Left lung (tissue), 10 donors: ENCODE measurements around the gene WDR20. TPM values are rescaled to one million over a fixed set of nuclear protein-coding genes. Genes with fewer than 3 reads are reported as not detected.

Source experiments
- ATAC-seq: fragments of 200-7000 bp; cut with Tn5 transposase; one replicate; pipeline ENCODE4 v1.9.1; 2020; ENCODE audit warnings: moderate library complexity
- DNase-seq, 4 donors: peaks; one replicate each; pipeline ENCODE4 v3.0.0-alpha.2; 2013 to 2020
- H3K27ac ChIP-seq, 2 donors: fragments of 200-600 bp; sonication (generic) in 1 of 2; one replicate each; pipeline versions ENCODE4 v1.5.0 to v1.8.0; 2020 to 2021
- H3K27me3 ChIP-seq, 2 donors: fragments of 200-600 bp; sonication (generic) in 1 of 2; one replicate each; pipeline versions ENCODE4 v1.5.0 to v1.8.0; 2020 to 2021
- H3K36me3 ChIP-seq, 2 donors: fragments of 200-600 bp; sonication (generic) in 1 of 2; one replicate each; pipeline versions ENCODE4 v1.5.0 to v1.8.0; 2020 to 2021
- H3K4me1 ChIP-seq, 2 donors: fragments of 200-600 bp; one replicate each; pipeline ENCODE4 v1.8.0; 2021
- H3K4me3 ChIP-seq, 2 donors: fragments of 200-600 bp; sonication (generic) in 1 of 2; one replicate each; pipeline versions ENCODE4 v1.5.0 to v1.8.0; 2020 to 2021; ENCODE audit warnings: mild to moderate bottlenecking in 1 of 2
- H3K9me3 ChIP-seq, 2 donors: fragments of 200-600 bp; sonication (generic) in 1 of 2; one replicate each; pipeline versions ENCODE4 v1.5.0 to v1.8.0; 2020 to 2021
- CTCF ChIP-seq, 2 donors: fragments of 200-600 bp; sonication (generic) in 1 of 2; IDR thresholded peaks; one replicate each; pipeline versions ENCODE4 v1.5.0 to v1.8.0; 2021; ENCODE audit warnings: antibody characterized with exemption in 2 of 2
- intact Hi-C, 2 donors: fragments of 100-400 bp; cut with DNase I; formaldehyde crosslinking; loops; one replicate each; pipeline versions ENCODE4 v1.11.2 to v1.14.2; 2022
- polyA plus RNA-seq, 6 donors: library from polyadenylated mRNA; unstranded; fragments of 120-200 nt; gene quantifications; one replicate each; pipeline ENCODE4 v1.2.1, GENCODE V29; 2013; ENCODE audit not compliant: insufficient read length in 6 of 6
- total RNA-seq, 2 donors: library from RNA; stranded (reverse); fragmentation: NEBNext Ultra II Directional; extraction: Animal tissue kit (Norgen Biotek cat#: 25700); gene quantifications; one replicate each; pipeline ENCODE4 v1.2.1, GENCODE V29; 2021
- donor health status: DM: no; HTN: yes; CAD: no.
- donor health status: DM: no; HTN: no; CAD: no.

Gene WDR20
- total and polyA plus RNA-seq, 8 donors: 22.4 to 28.4 (median 26.2) TPM

- H3K27me3 ChIP-seq: no peaks in the 10 kb centered on the region
- TF ChIP-seq CTCF (IDR thresholded peaks at IDR 0.05): no peak
- intact Hi-C loops: no loop called here
- peaks cover 0 to 10% of the 10 kb centered on the region in 2 donors for H3K4me1 ChIP-seq
- no peak overlapping the region for H3K4me3 ChIP-seq
- DNase-seq (peak in 1 of 4 donors; percentile 61), ATAC-seq (no peak)
- H3K9me3 ChIP-seq: no peaks in the 10 kb centered on the region
- no peak overlapping the region for H3K27ac ChIP-seq
- peaks cover 0 to 38% of the 10 kb centered on the region in 2 donors for H3K36me3 ChIP-seq
Measured at GRCh38 chr14:102219316-102219715, 79.6 kb downstream of the WDR20 start.

- intact Hi-C loops: no loop called here
- DNase-seq: peak in 1 of 4 donors; percentile 57
- Histone ChIP-seq H3K4me3 (no peak overlapping the region), H3K9me3 (no peaks in the 10 kb centered on the region), H3K4me1 (peaks cover 0 to 6% of the 10 kb centered on the region in 2 donors), H3K27ac (no peak overlapping the region), H3K36me3 (peaks cover 0 to 38% of the 10 kb centered on the region in 2 donors), H3K27me3 (no peaks in the 10 kb centered on the region)
- ATAC-seq: no peak
- TF ChIP-seq CTCF (IDR thresholded peaks at IDR 0.05): no peak
Measured at GRCh38 chr14:102220031-102220430, 80.3 kb downstream of the WDR20 start.

GRCh38 chr14:102221026-102221425, 81.3 kb downstream of the WDR20 start:
- Histone ChIP-seq H3K27me3 (no peaks in the 10 kb centered on the region), H3K36me3 (peaks cover 0 to 38% of the 10 kb centered on the region in 2 donors), H3K4me3 (no peak overlapping the region), H3K27ac (no peak overlapping the region), H3K4me1 (no peaks in the 10 kb centered on the region), H3K9me3 (no peaks in the 10 kb centered on the region)
- intact Hi-C loops: no loop called here
- ATAC-seq (no peak), DNase-seq (no peak)
- no peak for TF ChIP-seq CTCF (IDR thresholded peaks at IDR 0.05)

- ATAC-seq (no peak), DNase-seq (no peak)
- Histone ChIP-seq H3K4me1 (no peaks in the 10 kb centered on the region), H3K27me3 (no peaks in the 10 kb centered on the region), H3K9me3 (no peaks in the 10 kb centered on the region), H3K27ac (no peak overlapping the region), H3K4me3 (no peak overlapping the region), H3K36me3 (peaks cover 0 to 37% of the 10 kb centered on the region in 2 donors)
- intact Hi-C loops: no loop called here
- TF ChIP-seq CTCF (IDR thresholded peaks at IDR 0.05): no peak
Measured at GRCh38 chr14:102222009-102222575, 82.4 kb downstream of the WDR20 start.

GRCh38 chr14:102222751-102223150, 83.1 kb downstream of the WDR20 start:
- Histone ChIP-seq H3K27me3 (no peaks in the 10 kb centered on the region), H3K36me3 (peaks cover 0 to 33% of the 10 kb centered on the region in 2 donors), H3K4me1 (no peaks in the 10 kb centered on the region), H3K4me3 (no peak overlapping the region), H3K9me3 (no peaks in the 10 kb centered on the region), H3K27ac (no peak overlapping the region)
- DNase-seq: no peak
- no peak for ATAC-seq
- intact Hi-C loops: no loop called here
- TF ChIP-seq CTCF (IDR thresholded peaks at IDR 0.05): no peak
